Neural progenitor cell (in vitro differentiated cells): ENCODE measurements around the gene ZBTB12. TPM values are rescaled to one million over a fixed set of nuclear protein-coding genes. Genes with fewer than 3 reads are reported as not detected.

Source experiments
- DNase-seq: peaks from one replicate; pipeline ENCODE4 v3.0.0-alpha.2; 2016; ENCODE audit warnings: low spot score
- H2AFZ ChIP-seq: fragments of 200-600 bp; sonication (generic); replicated peaks from 2 replicates; pipeline ENCODE4 v1.6.1; 2016; ENCODE audit warnings: antibody characterized with exemption
- H3F3A ChIP-seq: fragments of 200-600 bp; sonication (generic); 2 replicates; pipeline ENCODE4 v1.6.1; 2016; ENCODE audit warnings: antibody characterized with exemption, low read depth
- H3K27ac ChIP-seq: fragments of 200-600 bp; sonication (generic); 2 replicates; pipeline ENCODE4 v1.5.1; 2016; ENCODE audit warnings: mild to moderate bottlenecking
- H3K27me3 ChIP-seq: fragments of 200-600 bp; sonication (generic); 2 replicates; pipeline ENCODE4 v1.6.1; 2016; ENCODE audit warnings: mild to moderate bottlenecking, moderate library complexity
- H3K36me3 ChIP-seq: fragments of 200-600 bp; sonication (generic); 2 replicates; pipeline ENCODE4 v1.5.1; 2016
- H3K4me1 ChIP-seq: fragments of 200-600 bp; sonication (generic); 2 replicates; pipeline ENCODE4 v1.6.1; 2016; ENCODE audit warnings: mixed run types
- H3K4me2 ChIP-seq: fragments of 200-600 bp; sonication (generic); 2 replicates; pipeline ENCODE4 v1.6.1; 2016
- H3K4me3 ChIP-seq: fragments of 200-600 bp; sonication (generic); 2 replicates; pipeline ENCODE4 v1.5.1; 2016
- H3K79me2 ChIP-seq: fragments of 200-600 bp; sonication (generic); 2 replicates; pipeline ENCODE4 v1.6.1; 2016; ENCODE audit warnings: low read depth
- H3K9ac ChIP-seq: fragments of 200-600 bp; sonication (generic); 2 replicates; pipeline ENCODE4 v1.6.1; 2016
- H3K9me3 ChIP-seq: fragments of 200-600 bp; sonication (generic); 2 replicates; pipeline ENCODE4 v1.5.1; 2016; ENCODE audit warnings: low read depth
- H4K20me1 ChIP-seq: fragments of 200-600 bp; sonication (generic); 2 replicates; pipeline ENCODE4 v1.6.1; 2016; ENCODE audit warnings: low read depth
- H3K27ac Mint-ChIP-seq: 3 replicates; pipeline ENCODE4 v1.8.0; 2021; ENCODE audit warnings: mixed read lengths
- H3K27me3 Mint-ChIP-seq: 2 replicates; pipeline ENCODE4 v1.8.0; 2022; ENCODE audit warnings: low read depth, mild to moderate bottlenecking, inconsistent platforms, moderate library complexity, mixed read lengths; ENCODE audit not compliant: insufficient read depth
- H3K36me3 Mint-ChIP-seq: 3 replicates; pipeline ENCODE4 v1.8.0; 2021; ENCODE audit warnings: mixed read lengths
- H3K4me1 Mint-ChIP-seq: 3 replicates; pipeline ENCODE4 v1.8.0; 2021; ENCODE audit warnings: mixed read lengths
- H3K4me3 Mint-ChIP-seq: 3 replicates; pipeline ENCODE4 v1.8.0; 2021; ENCODE audit warnings: mild to moderate bottlenecking, moderate library complexity, mixed read lengths
- H3K9me3 Mint-ChIP-seq: 3 replicates; pipeline ENCODE4 v1.8.0; 2020; ENCODE audit warnings: mixed read lengths
- CTCF ChIP-seq: fragments of 200-600 bp; sonication (generic); IDR thresholded peaks from 2 replicates; pipeline ENCODE4 v1.5.1; 2017; ENCODE audit warnings: antibody characterized with exemption, mild to moderate bottlenecking
- EZH2 ChIP-seq: fragments of 200-600 bp; sonication (generic); IDR thresholded peaks from 2 replicates; pipeline ENCODE4 v1.6.1; 2017; ENCODE audit warnings: antibody characterized with exemption, mild to moderate bottlenecking, moderate library complexity
- EZH2phosphoT487 ChIP-seq: fragments of 200-600 bp; sonication (generic); IDR thresholded peaks from 2 replicates; pipeline ENCODE4 v1.6.1; 2017; ENCODE audit warnings: antibody characterized with exemption
- total RNA-seq: library from RNA; depleted of rRNA; stranded (reverse); fragments of >200 nt; gene quantifications from 2 replicates; pipeline ENCODE4 v1.2.3, GENCODE V29; 2015; ENCODE audit warnings: low replicate concordance

Gene ZBTB12
- total RNA-seq, 1 donor from 2014 or later: 8.4 TPM

- H3K36me3 Mint-ChIP-seq: peaks cover 4% of the 10 kb centered on the region
- no peak for TF ChIP-seq EZH2phosphoT487
- no peak for TF ChIP-seq CTCF
- no peak for TF ChIP-seq EZH2
- no peaks in the 10 kb centered on the region for H4K20me1 ChIP-seq
Observed at GRCh38 chr6:31948306-31948705, 46.4 kb upstream of the ZBTB12 start.

GRCh38 chr6:31947864-31948263, 46.0 kb upstream of the ZBTB12 start:
- Histone ChIP-seq H4K20me1 (no peaks in the 10 kb centered on the region), H3F3A (peaks cover 5% of the 10 kb centered on the region), H3K4me2 (no peak overlapping the region), H3K4me3 (no peak overlapping the region), H3K4me1 (no peaks in the 10 kb centered on the region), H3K27me3 (peaks cover 11% of the 10 kb centered on the region), H3K9me3 (no peaks in the 10 kb centered on the region), H3K79me2 (no peaks in the 10 kb centered on the region), H3K36me3 (no peaks in the 10 kb centered on the region), H3K9ac (no peak overlapping the region), H3K27ac (no peak overlapping the region), H2AFZ (no peak overlapping the region)
- peaks cover 16% of the 10 kb centered on the region for H3K27me3 Mint-ChIP-seq
- H3K9me3 Mint-ChIP-seq: no peaks in the 10 kb centered on the region
- H3K27ac Mint-ChIP-seq: peak overlapping the region; percentile 31
- no peak overlapping the region for H3K4me3 Mint-ChIP-seq
- no peak for DNase-seq
- peaks cover 2% of the 10 kb centered on the region for H3K36me3 Mint-ChIP-seq
- no peak for TF ChIP-seq EZH2phosphoT487
- TF ChIP-seq CTCF: no peak
- no peak for TF ChIP-seq EZH2
- H3K4me1 Mint-ChIP-seq: peaks cover 9% of the 10 kb centered on the region

More at GRCh38 chr6:31948306-31948705, 46.4 kb upstream of the ZBTB12 start:
- no peaks in the 10 kb centered on the region for H3K9me3 ChIP-seq
- DNase-seq: no peak
- no peaks in the 10 kb centered on the region for H3K9me3 Mint-ChIP-seq
- H3K27me3 ChIP-seq: peaks cover 11% of the 10 kb centered on the region
- peaks cover 9% of the 10 kb centered on the region for H3F3A ChIP-seq
- no peak overlapping the region for H3K27ac ChIP-seq
- no peaks in the 10 kb centered on the region for H3K79me2 ChIP-seq
- peak overlapping the region; percentile 0 for H3K4me3 Mint-ChIP-seq
- no peak overlapping the region for H2AFZ ChIP-seq
- H3K27me3 Mint-ChIP-seq: peaks cover 16% of the 10 kb centered on the region
- no peak overlapping the region for H3K4me2 ChIP-seq
- no peaks in the 10 kb centered on the region for H3K4me1 ChIP-seq
- H3K9ac ChIP-seq: no peak overlapping the region
- peak overlapping the region; percentile 31 for H3K27ac Mint-ChIP-seq
- no peak overlapping the region for H3K4me3 ChIP-seq
- H3K4me1 Mint-ChIP-seq: peaks cover 9% of the 10 kb centered on the region
- no peaks in the 10 kb centered on the region for H3K36me3 ChIP-seq

GRCh38 chr6:31947070-31947675, 45.3 kb upstream of the ZBTB12 start:
- peak overlapping the region; percentile 20 for H3K27ac Mint-ChIP-seq
- Histone ChIP-seq H3F3A (no peaks in the 10 kb centered on the region), H3K27me3 (peaks cover 17% of the 10 kb centered on the region), H3K9ac (no peak overlapping the region), H3K4me2 (no peak overlapping the region), H3K36me3 (no peaks in the 10 kb centered on the region), H4K20me1 (no peaks in the 10 kb centered on the region), H3K4me3 (no peak overlapping the region), H3K79me2 (no peaks in the 10 kb centered on the region), H3K4me1 (no peaks in the 10 kb centered on the region), H3K27ac (no peak overlapping the region), H3K9me3 (no peaks in the 10 kb centered on the region), H2AFZ (no peak overlapping the region)
- H3K9me3 Mint-ChIP-seq: no peaks in the 10 kb centered on the region
- peaks cover 2% of the 10 kb centered on the region for H3K36me3 Mint-ChIP-seq
- TF ChIP-seq EZH2 (no peak), CTCF (no peak), EZH2phosphoT487 (no peak)
- no peak for DNase-seq
- peaks cover 20% of the 10 kb centered on the region for H3K27me3 Mint-ChIP-seq
- H3K4me1 Mint-ChIP-seq: peaks cover 10% of the 10 kb centered on the region
- H3K4me3 Mint-ChIP-seq: peak overlapping the region; percentile 22
